Measurements from ENCODE around the gene KLRK1. TPM values are rescaled to one million over a fixed set of nuclear protein-coding genes. Genes with fewer than 3 reads are reported as not detected.

The KLRK1 gene
- polyA plus RNA-seq, 1 donor from 2014 or later = 14.9 TPM

GRCh38 chr12:10361622-10362021, 28.2 kb downstream of the KLRK1 start:
- Histone ChIP-seq H3K9me2 (ENCODE audit: insufficient read depth, low read length) (no peaks in the 10 kb centered on the region), H3K36me3 (ENCODE audit: insufficient read depth, low read length) (no peaks in the 10 kb centered on the region), H3K9me3 (ENCODE audit: low read length) (no peaks in the 10 kb centered on the region), H3F3A (ENCODE audit: insufficient read depth, low read length, poor library complexity, severe bottlenecking) (no peaks in the 10 kb centered on the region), H3K4me2 (ENCODE audit: low read length) (no peak overlapping the region), H2AFZ (ENCODE audit: low read depth, low read length) (no peak overlapping the region), H3K27me3 (ENCODE audit: insufficient read depth, low read depth, low read length) (no peaks in the 10 kb centered on the region), H3K79me2 (replicated peaks; ENCODE audit: insufficient read depth, low read length) (no peaks in the 10 kb centered on the region), H3K4me3 (ENCODE audit: low read length) (no peak overlapping the region), H3K9ac (ENCODE audit: low read length) (no peak overlapping the region), H4K20me1 (ENCODE audit: insufficient read depth) (no peaks in the 10 kb centered on the region), H3K27ac (ENCODE audit: low read length) (no peak overlapping the region)
- TF ChIP-seq REST (IDR thresholded peaks at IDR 0.05; ENCODE audit: borderline replicate concordance) (no peak), POLR2AphosphoS5 (IDR thresholded peaks at IDR 0.05) (no peak), EZH2 (IDR thresholded peaks at IDR 0.05; ENCODE audit: borderline replicate concordance, insufficient read depth, low read length, poor library complexity, severe bottlenecking) (no peak), EP300 (conservative IDR thresholded peaks at IDR 0.05; ENCODE audit: poor library complexity, severe bottlenecking) (no peak), MXI1 (conservative IDR thresholded peaks at IDR 0.05; ENCODE audit: poor library complexity, severe bottlenecking) (no peak), RAD21 (conservative IDR thresholded peaks at IDR 0.05) (no peak), SMC3 (conservative IDR thresholded peaks at IDR 0.05; ENCODE audit: poor library complexity) (no peak), TAF1 (IDR thresholded peaks at IDR 0.05; ENCODE audit: low read depth) (no peak), CTCF (IDR thresholded peaks at IDR 0.05; ENCODE audit: poor library complexity, severe bottlenecking) (no peak)

DNA sequence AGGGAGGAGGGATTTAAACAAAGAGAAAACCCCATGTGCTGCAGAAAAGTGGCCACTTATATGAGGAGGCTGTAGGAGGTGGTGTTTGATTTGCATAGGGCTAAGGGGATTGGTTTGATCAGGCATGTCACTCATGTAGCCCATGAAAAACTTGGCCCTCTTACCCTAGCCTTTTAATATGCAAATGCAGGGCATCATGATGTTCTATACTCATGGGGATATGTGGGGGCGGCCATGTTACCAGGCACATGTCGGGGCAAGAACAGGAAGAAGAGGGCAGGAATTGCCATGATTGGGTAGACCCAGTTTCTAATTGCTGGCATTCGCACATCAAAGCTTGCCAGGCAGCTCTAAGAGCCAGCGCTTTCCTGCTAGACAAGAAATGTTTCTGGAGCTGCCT, 28.8 kb downstream of the KLRK1 start:
- Histone ChIP-seq H3K9me2 (ENCODE audit: insufficient read depth, low read length) (no peaks in the 10 kb centered on the region), H3K4me3 (ENCODE audit: low read length) (no peak overlapping the region), H3K27me3 (ENCODE audit: insufficient read depth, low read depth, low read length) (no peaks in the 10 kb centered on the region), H3F3A (ENCODE audit: insufficient read depth, low read length, poor library complexity, severe bottlenecking) (no peaks in the 10 kb centered on the region), H3K4me2 (ENCODE audit: low read length) (no peak overlapping the region), H3K27ac (ENCODE audit: low read length) (no peak overlapping the region), H3K9me3 (ENCODE audit: low read length) (no peaks in the 10 kb centered on the region), H4K20me1 (ENCODE audit: insufficient read depth) (no peaks in the 10 kb centered on the region), H2AFZ (ENCODE audit: low read depth, low read length) (no peak overlapping the region), H3K9ac (ENCODE audit: low read length) (no peak overlapping the region), H3K36me3 (ENCODE audit: insufficient read depth, low read length) (no peaks in the 10 kb centered on the region), H3K79me2 (replicated peaks; ENCODE audit: insufficient read depth, low read length) (no peaks in the 10 kb centered on the region)
- no peak for TF ChIP-seq REST (IDR thresholded peaks at IDR 0.05; ENCODE audit: borderline replicate concordance)
- TF ChIP-seq TAF1 (IDR thresholded peaks at IDR 0.05; ENCODE audit: low read depth) = no peak
- TF ChIP-seq CTCF (IDR thresholded peaks at IDR 0.05; ENCODE audit: poor library complexity, severe bottlenecking) = no peak
- no peak for TF ChIP-seq POLR2AphosphoS5 (IDR thresholded peaks at IDR 0.05)
- TF ChIP-seq SMC3 (conservative IDR thresholded peaks at IDR 0.05; ENCODE audit: poor library complexity) = no peak
- no peak for TF ChIP-seq EP300 (conservative IDR thresholded peaks at IDR 0.05; ENCODE audit: poor library complexity, severe bottlenecking)
- no peak for TF ChIP-seq MXI1 (conservative IDR thresholded peaks at IDR 0.05; ENCODE audit: poor library complexity, severe bottlenecking)
- no peak for TF ChIP-seq RAD21 (conservative IDR thresholded peaks at IDR 0.05)
- no peak for TF ChIP-seq EZH2 (IDR thresholded peaks at IDR 0.05; ENCODE audit: borderline replicate concordance, insufficient read depth, low read length, poor library complexity, severe bottlenecking)

Measured in neural cell (in vitro differentiated cells).